SJCRH30 (cell line): ENCODE data around the gene RGR. TPM values are rescaled to one million over a fixed set of nuclear protein-coding genes. Genes with fewer than 3 reads are reported as not detected.
A peak's percentile ranks its signal among the peaks of the same experiment; 100 is the strongest.

Experiments
- DNase-seq, 2 experiments: peaks; one replicate each; pipeline ENCODE4 v3.0.0-alpha.2; 2015 to 2020
- H3K27ac ChIP-seq: fragments of 250-450 bp; sonication (Bioruptor Pico); 2 replicates; pipeline ENCODE4 v1.5.1; 2020; ENCODE audit warnings: mild to moderate bottlenecking, moderate library complexity
- H3K27me3 ChIP-seq: fragments of 250-450 bp; sonication (Bioruptor Pico); 2 replicates; pipeline ENCODE4 v1.5.1; 2020; ENCODE audit warnings: mild to moderate bottlenecking, moderate library complexity
- H3K36me3 ChIP-seq: fragments of 250-450 bp; sonication (Bioruptor Pico); 2 replicates; pipeline ENCODE4 v1.5.1; 2020; ENCODE audit warnings: mild to moderate bottlenecking, moderate library complexity
- H3K4me1 ChIP-seq: fragments of 250-450 bp; sonication (Bioruptor Pico); 2 replicates; pipeline ENCODE4 v1.5.1; 2020; ENCODE audit warnings: mild to moderate bottlenecking, moderate library complexity
- H3K4me3 ChIP-seq: fragments of 250-450 bp; sonication (Bioruptor Pico); 2 replicates; pipeline ENCODE4 v1.5.1; 2020; ENCODE audit warnings: mild to moderate bottlenecking, moderate library complexity
- H3K9me3 ChIP-seq: fragments of 250-450 bp; sonication (Bioruptor Pico); replicated peaks from 2 replicates; pipeline ENCODE4 v1.5.1; 2020; ENCODE audit warnings: mild to moderate bottlenecking, moderate library complexity
- total RNA-seq: library from RNA; depleted of rRNA; stranded (reverse); fragments of >200 nt; shearing (Covaris generic); gene quantifications from 2 replicates; pipeline ENCODE4 v1.2.3, GENCODE V29; 2014

The RGR gene
- total RNA-seq, 1 experiment from 2014 or later = 1.1 TPM

- Histone ChIP-seq H3K4me3 (no peak overlapping the region), H3K27ac (no peak overlapping the region), H3K36me3 (no peaks in the 10 kb centered on the region), H3K4me1 (no peaks in the 10 kb centered on the region), H3K9me3 (no peaks in the 10 kb centered on the region), H3K27me3 (no peaks in the 10 kb centered on the region)
- DNase-seq = peak; percentile 17 to 57
Observed at GRCh38 chr10:84291384-84291783, 46.5 kb downstream of the RGR start.

- Histone ChIP-seq H3K27ac (no peak overlapping the region), H3K9me3 (no peaks in the 10 kb centered on the region), H3K4me1 (no peaks in the 10 kb centered on the region), H3K4me3 (no peak overlapping the region), H3K27me3 (no peaks in the 10 kb centered on the region), H3K36me3 (no peaks in the 10 kb centered on the region)
- DNase-seq = no peak
Observed at GRCh38 chr10:84292502-84292901, 47.6 kb downstream of the RGR start.

GRCh38 chr10:84293171-84293570 is 48.3 kb downstream of the RGR start:
- no peak overlapping the region for H3K4me3 ChIP-seq
- DNase-seq = no peak
- H3K4me1 ChIP-seq = no peaks in the 10 kb centered on the region
- no peaks in the 10 kb centered on the region for H3K36me3 ChIP-seq
- no peak overlapping the region for H3K27ac ChIP-seq
- H3K9me3 ChIP-seq = no peaks in the 10 kb centered on the region
- H3K27me3 ChIP-seq = no peaks in the 10 kb centered on the region

- Histone ChIP-seq H3K27ac (no peak overlapping the region), H3K4me3 (no peak overlapping the region), H3K27me3 (no peaks in the 10 kb centered on the region), H3K4me1 (no peaks in the 10 kb centered on the region), H3K9me3 (no peaks in the 10 kb centered on the region), H3K36me3 (no peaks in the 10 kb centered on the region)
- peak in 1 of 2 experiments; percentile 5 for DNase-seq
Observed at GRCh38 chr10:84293574-84294016, 48.7 kb downstream of the RGR start.

GRCh38 chr10:84294766-84295447 is 50.1 kb downstream of the RGR start:
- H3K36me3 ChIP-seq = no peaks in the 10 kb centered on the region
- H3K4me3 ChIP-seq = no peak overlapping the region
- no peak overlapping the region for H3K27ac ChIP-seq
- no peaks in the 10 kb centered on the region for H3K9me3 ChIP-seq
- DNase-seq = no peak
- H3K4me1 ChIP-seq = no peaks in the 10 kb centered on the region
- H3K27me3 ChIP-seq = no peaks in the 10 kb centered on the region

- Histone ChIP-seq H3K4me3 (no peak overlapping the region), H3K4me1 (no peaks in the 10 kb centered on the region), H3K9me3 (no peaks in the 10 kb centered on the region), H3K27ac (no peak overlapping the region), H3K36me3 (no peaks in the 10 kb centered on the region), H3K27me3 (no peaks in the 10 kb centered on the region)
- peak; percentile 7 to 27 for DNase-seq
Observed at GRCh38 chr10:84296091-84296981, 51.5 kb downstream of the RGR start.

- Histone ChIP-seq H3K4me3 (no peak overlapping the region), H3K27me3 (no peaks in the 10 kb centered on the region), H3K4me1 (no peaks in the 10 kb centered on the region), H3K9me3 (no peaks in the 10 kb centered on the region), H3K27ac (no peak overlapping the region), H3K36me3 (no peaks in the 10 kb centered on the region)
- DNase-seq = no peak
Observed at GRCh38 chr10:84298057-84298456, 53.2 kb downstream of the RGR start.

- H3K4me1 ChIP-seq = no peaks in the 10 kb centered on the region
- H3K27ac ChIP-seq = no peak overlapping the region
- H3K4me3 ChIP-seq = no peak overlapping the region
- H3K27me3 ChIP-seq = no peaks in the 10 kb centered on the region
- no peaks in the 10 kb centered on the region for H3K36me3 ChIP-seq
- no peak for DNase-seq
- H3K9me3 ChIP-seq = no peaks in the 10 kb centered on the region
Observed at GRCh38 chr10:84302223-84302622, 57.4 kb downstream of the RGR start.

- Histone ChIP-seq H3K9me3 (no peaks in the 10 kb centered on the region), H3K36me3 (no peaks in the 10 kb centered on the region), H3K27ac (no peak overlapping the region), H3K27me3 (no peaks in the 10 kb centered on the region), H3K4me1 (no peaks in the 10 kb centered on the region), H3K4me3 (no peak overlapping the region)
- DNase-seq = no peak
Observed at GRCh38 chr10:84306751-84307384, 62.0 kb downstream of the RGR start.

- DNase-seq = no peak
- H3K27ac ChIP-seq = no peak overlapping the region
- no peaks in the 10 kb centered on the region for H3K36me3 ChIP-seq
- no peak overlapping the region for H3K4me3 ChIP-seq
- no peaks in the 10 kb centered on the region for H3K27me3 ChIP-seq
- H3K9me3 ChIP-seq = no peaks in the 10 kb centered on the region
- no peaks in the 10 kb centered on the region for H3K4me1 ChIP-seq
Observed at GRCh38 chr10:84308021-84308420, 63.2 kb downstream of the RGR start.

GRCh38 chr10:84308481-84309304 is 63.8 kb downstream of the RGR start:
- peak in 1 of 2 experiments; percentile 38 for DNase-seq

More at GRCh38 chr10:84308481-84309304, 63.8 kb downstream of the RGR start:
- H3K27ac ChIP-seq = no peak overlapping the region
- H3K27me3 ChIP-seq = no peaks in the 10 kb centered on the region
- H3K36me3 ChIP-seq = no peaks in the 10 kb centered on the region
- H3K9me3 ChIP-seq = no peaks in the 10 kb centered on the region
- H3K4me3 ChIP-seq = no peak overlapping the region
- H3K4me1 ChIP-seq = no peaks in the 10 kb centered on the region
